Myocyte (in vitro differentiated cells): ENCODE data around the gene MRPL52. TPM values are rescaled to one million over a fixed set of nuclear protein-coding genes. Genes with fewer than 3 reads are reported as not detected.
A peak's percentile ranks its signal among the peaks of the same experiment; 100 is the strongest.
"Not testable (repeated sequence)": the region's sequence is repeated elsewhere in the genome, so short reads cannot be mapped to it uniquely, and the experiment has no call there.

Experiments
- DNase-seq: peaks from one replicate; pipeline ENCODE4 v3.0.0-alpha.2; 2012; ENCODE audit warnings: low read depth
- polyA plus RNA-seq: library from polyadenylated mRNA; unstranded; fragments of >200 nt; gene quantifications from one replicate; pipeline ENCODE4 v1.2.1, GENCODE V29; 2012; ENCODE audit warnings: missing spikeins
- total RNA-seq: library from RNA; depleted of rRNA; stranded (reverse); fragments of >200 nt; gene quantifications from 2 replicates; pipeline ENCODE4 v1.2.3, GENCODE V29; 2014

Gene MRPL52
- total RNA-seq = 21.8 and 167 TPM in 2 replicates
- polyA plus RNA-seq = 96.1 TPM

DNA sequence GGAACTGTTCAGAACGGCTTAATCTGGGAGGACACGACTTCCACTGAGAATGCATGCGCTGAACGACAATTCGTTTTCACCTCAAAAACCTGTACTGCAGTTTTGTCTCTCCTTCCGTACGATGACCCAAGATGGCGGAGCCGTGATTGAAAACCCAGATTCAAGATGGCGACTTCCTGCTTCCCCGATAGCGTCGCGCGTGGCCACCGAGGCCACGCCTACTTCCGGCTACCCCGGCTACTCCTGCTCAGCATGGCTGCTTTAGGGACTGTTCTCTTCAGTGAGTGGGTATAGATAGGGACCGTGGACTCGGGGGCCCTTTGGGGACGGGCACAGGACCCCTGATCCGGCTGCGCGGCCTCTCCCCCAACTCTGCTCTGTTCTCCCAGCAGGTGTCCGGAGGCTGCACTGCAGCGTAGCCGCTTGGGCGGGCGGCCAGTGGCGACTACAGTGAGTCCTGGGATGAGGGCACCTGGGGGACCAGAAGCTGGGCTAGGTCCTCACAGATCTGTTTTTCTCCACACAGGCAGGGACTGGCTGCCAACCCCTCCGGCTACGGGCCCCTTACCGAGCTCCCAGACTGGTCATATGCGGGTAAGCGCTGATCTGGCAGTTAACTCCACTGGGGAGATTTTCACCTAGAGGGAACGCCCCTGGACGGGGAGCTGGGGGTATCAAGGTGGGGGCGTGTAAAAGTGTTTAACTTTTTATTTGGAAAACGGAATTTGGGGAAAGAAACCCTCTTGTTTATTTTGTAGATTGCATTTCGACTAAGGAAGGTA lies at the start of gene MRPL52:
Gene MRPL52 (plus strand): TSS at position 227 of the 782 bp plus-strand sequence. CDS start 26 bp downstream, at position 253.
- peak; percentile 91 for DNase-seq

DNA sequence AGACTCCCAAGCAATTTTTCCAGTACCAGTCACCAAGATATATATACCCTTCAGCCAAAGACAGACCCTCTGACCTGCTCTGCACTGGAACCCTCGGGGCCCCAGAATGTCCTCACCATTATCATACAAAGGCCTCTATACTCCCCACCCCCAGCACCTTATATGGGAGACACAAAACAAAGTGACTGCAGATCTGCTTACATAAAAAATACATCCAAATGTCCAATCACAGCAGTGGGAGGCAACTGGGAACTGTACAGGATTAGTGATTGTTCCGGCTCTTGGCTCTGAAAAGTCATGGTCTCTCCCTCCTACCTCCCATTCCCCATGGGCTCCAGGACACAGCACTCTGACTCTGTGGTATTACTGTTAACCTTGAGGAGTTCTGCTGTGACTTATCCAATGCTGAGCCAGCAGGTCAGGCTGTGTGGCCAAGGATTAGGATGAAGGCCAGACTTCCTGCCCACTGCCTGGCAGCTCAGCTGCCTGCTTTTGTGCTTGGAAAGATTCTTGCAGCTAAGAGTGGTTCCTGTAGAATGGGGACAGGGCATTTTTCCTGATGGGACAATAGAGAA lies 49.5 kb upstream of the MRPL52 start:
- DNase-seq = peak; percentile 82

DNA sequence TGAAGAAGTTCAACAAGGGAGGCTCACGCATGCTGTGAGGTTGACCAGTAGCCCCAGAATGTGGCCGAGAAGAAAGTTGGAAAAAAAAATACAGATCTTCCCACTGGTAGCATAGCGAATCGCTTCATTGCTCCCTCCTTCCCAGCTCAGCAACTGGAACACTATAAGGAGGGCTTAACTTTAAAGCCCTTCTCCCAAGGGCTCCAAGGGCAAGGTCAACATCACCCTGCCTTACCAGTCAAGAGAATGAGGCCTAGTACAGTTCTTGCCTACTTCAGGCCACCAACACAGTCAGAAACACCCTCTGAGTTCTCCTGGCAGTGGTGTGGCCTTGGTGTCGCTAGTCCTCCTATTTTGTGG lies 48.8 kb upstream of the MRPL52 start:
- no peak for DNase-seq

DNA sequence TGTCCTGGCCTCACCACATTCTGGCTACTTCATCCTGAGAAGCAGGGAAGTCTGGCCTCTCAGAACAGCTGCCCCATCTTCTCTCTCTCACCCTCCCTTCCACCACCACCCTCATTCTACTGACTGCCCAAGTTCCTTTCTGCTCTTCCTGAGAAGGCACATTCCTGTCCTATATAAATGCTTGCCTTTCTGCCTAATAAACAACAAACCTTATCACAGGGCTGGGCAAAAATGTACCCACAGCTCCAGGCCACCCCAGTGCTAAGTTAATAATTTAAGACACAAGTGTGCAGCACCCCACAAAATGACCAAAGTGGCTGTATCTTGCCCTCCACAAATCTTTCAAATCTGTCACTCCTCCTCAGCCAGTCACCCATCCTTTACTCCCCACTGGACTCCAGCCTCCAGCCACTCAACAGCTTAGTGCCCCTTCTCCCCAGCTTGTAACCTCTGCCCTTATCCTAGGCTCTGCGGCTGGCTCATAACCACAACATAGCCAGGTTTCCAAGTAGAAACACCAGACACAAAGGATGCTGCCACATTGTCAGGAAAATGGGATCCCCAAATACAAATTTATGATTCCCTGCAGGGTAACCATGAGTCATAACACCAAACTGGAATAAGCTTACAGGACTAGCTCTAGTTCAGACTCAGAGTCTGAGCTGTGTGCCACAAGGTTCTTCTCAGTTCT lies 48.2 kb upstream of the MRPL52 start:
- DNase-seq = peak; percentile 94

DNA sequence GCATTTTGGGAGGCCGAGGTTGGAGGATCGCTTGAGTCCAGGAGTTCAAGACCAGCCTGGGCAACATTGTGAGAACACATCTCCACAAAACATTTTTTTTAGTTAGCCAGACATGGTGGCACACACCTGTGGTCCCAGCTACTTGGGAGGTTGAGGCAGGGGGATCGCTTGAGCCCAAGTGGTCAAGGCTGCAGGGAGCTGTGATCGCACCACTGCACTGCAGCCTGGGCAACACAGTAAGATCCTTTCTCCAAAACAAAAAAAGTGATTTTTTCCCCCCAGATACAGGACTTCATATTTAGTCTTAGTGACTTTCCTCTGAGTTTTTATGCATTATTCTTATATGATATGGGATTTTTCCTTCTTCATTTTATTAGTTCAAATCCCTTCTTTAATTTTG lies 43.0 kb upstream of the MRPL52 start:
- no peak for DNase-seq

GRCh38 chr14:22791301-22791700 lies 38.4 kb upstream of the MRPL52 start:
- peak; percentile 97 for DNase-seq

GRCh38 chr14:22792158-22792557 lies 37.5 kb upstream of the MRPL52 start:
- DNase-seq = no peak

- not testable (repeated sequence) for DNase-seq
Observed at GRCh38 chr14:22793550-22793949, 36.1 kb upstream of the MRPL52 start.

DNA sequence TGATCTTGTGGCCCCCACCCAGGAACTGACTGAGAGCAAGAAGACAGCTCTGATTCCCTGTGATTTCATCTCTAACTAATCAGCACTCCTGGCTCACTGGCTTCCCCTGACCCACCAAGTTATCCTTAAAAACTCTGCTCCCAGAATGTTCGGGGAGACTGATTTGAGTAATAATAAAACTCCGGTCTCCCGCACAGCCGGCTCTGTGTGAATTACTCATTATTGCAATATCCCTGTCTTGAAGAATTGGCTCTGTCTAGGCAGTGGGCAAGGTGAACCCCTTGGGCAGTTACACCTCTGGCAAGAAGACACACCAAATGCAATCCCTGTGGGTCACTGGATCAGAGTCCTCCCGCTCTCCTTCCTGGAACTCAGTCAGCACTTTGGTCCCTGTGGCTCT lies 35.7 kb upstream of the MRPL52 start:
- no peak for DNase-seq

DNA sequence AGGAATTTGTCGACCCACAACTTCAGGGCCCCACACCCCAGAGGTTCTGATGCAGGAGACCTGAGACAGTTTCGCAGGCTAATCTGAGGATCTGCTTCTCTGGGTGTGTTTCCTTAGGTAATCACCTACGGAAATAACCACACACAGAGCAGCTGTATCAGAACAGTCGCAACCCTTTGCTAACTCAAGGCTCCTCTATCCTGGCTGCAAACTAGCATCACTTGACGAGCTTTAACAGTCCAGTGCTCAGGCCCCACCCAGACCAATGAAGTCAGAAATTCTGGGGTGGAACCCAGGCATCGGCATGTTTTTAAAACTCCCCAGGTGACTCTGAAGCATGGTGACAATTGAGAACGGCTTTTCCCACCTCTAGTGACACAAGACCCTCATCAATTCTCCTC lies 35.1 kb upstream of the MRPL52 start:
- no peak for DNase-seq

GRCh38 chr14:22796087-22796707 lies 33.5 kb upstream of the MRPL52 start:
- no peak for DNase-seq

DNA sequence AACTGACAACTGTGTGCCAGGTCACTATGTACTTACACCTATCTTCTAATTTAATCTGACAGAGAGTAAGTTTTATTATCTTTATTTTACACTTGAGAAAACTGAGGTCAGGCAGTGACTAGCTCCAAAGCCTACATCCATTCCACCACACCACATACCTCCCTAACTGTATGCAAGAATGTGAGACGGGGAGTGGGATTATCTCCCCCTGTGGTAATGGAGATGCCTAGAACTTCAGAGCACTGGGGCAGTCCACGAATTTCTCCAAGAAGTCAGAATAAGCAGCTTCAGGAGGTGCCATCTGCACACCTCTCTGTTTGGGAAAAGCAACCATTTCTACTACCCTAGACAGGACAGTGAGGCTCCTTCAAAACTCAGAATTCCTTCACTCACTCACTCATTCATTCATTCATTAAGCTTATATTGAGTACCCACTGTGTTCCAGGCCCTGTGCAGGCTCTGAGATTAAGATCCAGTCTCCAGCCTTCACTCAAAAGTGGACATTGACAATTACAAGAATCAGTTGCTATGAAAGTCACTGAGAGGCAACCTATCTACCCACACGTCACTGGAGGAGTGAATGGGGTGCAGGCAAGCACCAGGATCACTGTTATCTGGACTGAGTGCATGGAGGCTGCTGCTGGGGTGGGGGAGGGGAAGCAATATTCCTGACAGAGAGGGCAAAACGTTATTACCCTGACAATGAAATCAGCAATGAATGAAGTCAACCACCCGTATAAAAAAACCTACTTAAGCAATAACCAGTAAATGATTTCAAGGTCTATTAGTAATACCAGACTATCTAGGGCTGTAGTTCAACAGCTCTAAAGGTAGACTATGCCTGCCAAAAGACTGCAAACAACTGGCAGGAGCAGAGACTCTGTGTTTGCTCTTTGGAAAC lies 32.4 kb upstream of the MRPL52 start:
- DNase-seq = no peak

- no peak for DNase-seq
Observed at GRCh38 chr14:22798528-22798927, 31.2 kb upstream of the MRPL52 start.

- DNase-seq = no peak
Observed at GRCh38 chr14:22800346-22800745, 29.3 kb upstream of the MRPL52 start.

DNA sequence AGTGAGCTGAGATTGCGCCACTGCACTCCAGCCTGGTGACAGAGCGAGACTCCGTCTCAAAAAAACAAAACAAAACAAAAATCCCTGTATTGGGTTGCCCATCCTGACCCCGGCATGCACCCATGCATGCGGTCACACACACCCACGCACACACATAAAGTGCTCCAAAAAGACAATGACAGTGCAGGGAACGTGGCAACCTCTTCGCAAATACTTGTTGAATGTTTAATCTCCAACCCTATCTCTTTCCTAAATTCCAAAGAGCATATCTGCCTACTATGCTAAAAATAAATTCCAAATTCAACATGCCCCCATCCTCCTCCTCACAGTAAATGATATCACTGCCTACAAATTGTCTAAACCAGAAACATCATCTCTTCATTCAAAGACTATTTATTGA lies 28.0 kb upstream of the MRPL52 start:
- DNase-seq = no peak

DNA sequence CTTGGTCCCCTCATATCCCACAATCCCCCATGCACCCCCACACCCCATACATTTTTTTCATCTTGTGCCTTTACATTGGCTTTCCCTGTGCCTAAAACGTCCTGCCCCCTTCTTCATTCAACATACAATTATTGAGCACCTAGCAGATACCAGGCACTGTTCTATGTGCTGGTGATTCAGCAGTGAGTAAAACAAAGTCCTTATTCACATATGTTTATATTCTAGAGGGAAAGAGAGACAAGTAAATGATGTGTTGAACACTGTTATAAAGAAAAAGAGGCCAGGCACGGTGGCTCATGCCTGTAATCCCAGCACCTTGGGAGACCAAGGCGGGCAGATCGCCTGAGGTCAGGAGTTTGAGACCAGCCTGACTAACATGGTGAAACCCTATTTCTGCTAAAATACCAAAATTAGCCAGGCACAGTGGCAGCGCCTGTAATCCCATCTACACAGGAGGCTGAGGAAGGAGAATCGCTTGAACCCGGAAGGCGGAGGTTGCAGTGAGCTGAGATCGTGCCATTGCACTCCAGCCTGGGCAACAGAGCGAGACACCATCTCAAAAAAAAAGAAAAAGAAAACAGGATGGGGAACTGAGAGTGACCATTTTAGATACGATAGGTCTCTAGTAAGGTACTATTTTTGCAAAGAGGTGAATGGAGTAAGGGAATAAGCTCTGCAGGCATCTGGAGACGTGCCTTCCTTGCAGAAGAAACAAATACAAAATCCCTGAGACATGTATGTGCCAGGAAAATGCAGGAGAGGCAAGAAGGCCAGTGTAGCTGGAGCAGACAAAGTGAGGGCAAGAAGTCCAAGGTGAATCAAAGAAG lies 26.6 kb upstream of the MRPL52 start:
- no peak for DNase-seq

DNA sequence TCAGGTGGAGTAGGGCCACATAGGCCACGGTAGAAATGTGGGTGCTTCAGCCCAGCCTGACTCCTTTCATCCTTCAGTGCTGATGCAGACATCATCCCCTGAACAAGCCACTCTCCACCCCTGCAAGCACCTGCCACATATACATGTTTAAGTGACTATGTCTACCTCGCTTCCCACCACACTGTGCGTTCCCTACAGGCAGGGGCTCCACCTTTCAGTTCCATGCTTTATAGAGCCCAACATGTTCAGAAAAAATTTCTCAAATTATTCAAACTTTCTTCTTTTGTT lies 26.1 kb upstream of the MRPL52 start:
- DNase-seq = no peak

- not testable (repeated sequence) for DNase-seq
Observed at GRCh38 chr14:22805235-22805634, 24.5 kb upstream of the MRPL52 start.

GRCh38 chr14:22807432-22808087 lies 22.1 kb upstream of the MRPL52 start:
- no peak for DNase-seq
